Measurements from ENCODE around the gene TGFBR1.

Gene TGFBR1

GRCh38 chr9:99105152-99106043 is 485 bp downstream of the TGFBR1 start:
- in situ Hi-C loops (cut with HindIII; ENCODE audit: low sequenced_read_pairs): no loop called here

- in situ Hi-C loops (cut with HindIII; ENCODE audit: low sequenced_read_pairs): no loop called here
Measured at GRCh38 chr9:99106044-99106375, 1.1 kb downstream of the TGFBR1 start.

- in situ Hi-C loops (cut with HindIII; ENCODE audit: low sequenced_read_pairs): no loop called here
Measured at GRCh38 chr9:99107421-99107820, 2.5 kb downstream of the TGFBR1 start.

GRCh38 chr9:99108131-99108530 is 3.2 kb downstream of the TGFBR1 start:
- in situ Hi-C loops (cut with HindIII; ENCODE audit: low sequenced_read_pairs): no loop called here

GRCh38 chr9:99109522-99109921 is 4.6 kb downstream of the TGFBR1 start:
- in situ Hi-C loops (cut with HindIII; ENCODE audit: low sequenced_read_pairs): no loop called here

- in situ Hi-C loops (cut with HindIII; ENCODE audit: low sequenced_read_pairs): no loop called here
Measured at GRCh38 chr9:99112750-99113413, 8.0 kb downstream of the TGFBR1 start.

GRCh38 chr9:99113414-99114048 is 8.6 kb downstream of the TGFBR1 start:
- in situ Hi-C loops (cut with HindIII; ENCODE audit: low sequenced_read_pairs): no loop called here

- in situ Hi-C loops (cut with HindIII; ENCODE audit: low sequenced_read_pairs): no loop called here
Measured at GRCh38 chr9:99114049-99114440, 9.1 kb downstream of the TGFBR1 start.

- in situ Hi-C loops (cut with HindIII; ENCODE audit: low sequenced_read_pairs): no loop called here
Measured at GRCh38 chr9:99114846-99115500, 10.1 kb downstream of the TGFBR1 start.

GRCh38 chr9:99116003-99116411 is 11.1 kb downstream of the TGFBR1 start:
- in situ Hi-C loops (cut with HindIII; ENCODE audit: low sequenced_read_pairs): no loop called here

GRCh38 chr9:99118782-99119466 is 14.0 kb downstream of the TGFBR1 start:
- in situ Hi-C loops (cut with HindIII; ENCODE audit: low sequenced_read_pairs): no loop called here

- in situ Hi-C loops (cut with HindIII; ENCODE audit: low sequenced_read_pairs): loop anchor here (5.0 kb wide), 1 partner anchor 48 kb away; no protein-coding TSS in a partner anchor
Measured at GRCh38 chr9:99119976-99120655, 15.2 kb downstream of the TGFBR1 start.

GRCh38 chr9:99121604-99122003 is 16.7 kb downstream of the TGFBR1 start:
- in situ Hi-C loops (cut with HindIII; ENCODE audit: low sequenced_read_pairs): loop anchor here (5.0 kb wide), 1 partner anchor 49 kb away; no protein-coding TSS in a partner anchor

- in situ Hi-C loops (cut with HindIII; ENCODE audit: low sequenced_read_pairs): loop anchor here (5.0 kb wide), 1 partner anchor 52 kb away; no protein-coding TSS in a partner anchor
Measured at GRCh38 chr9:99124534-99125255, 19.8 kb downstream of the TGFBR1 start.

- in situ Hi-C loops (cut with HindIII; ENCODE audit: low sequenced_read_pairs): no loop called here
Measured at GRCh38 chr9:99125446-99125845, 20.5 kb downstream of the TGFBR1 start.

GRCh38 chr9:99126312-99126711 is 21.4 kb downstream of the TGFBR1 start:
- in situ Hi-C loops (cut with HindIII; ENCODE audit: low sequenced_read_pairs): no loop called here

GRCh38 chr9:99127356-99128132 is 22.6 kb downstream of the TGFBR1 start:
- in situ Hi-C loops (cut with HindIII; ENCODE audit: low sequenced_read_pairs): no loop called here

- in situ Hi-C loops (cut with HindIII; ENCODE audit: low sequenced_read_pairs): no loop called here
Measured at GRCh38 chr9:99128133-99128406, 23.2 kb downstream of the TGFBR1 start.

GRCh38 chr9:99129091-99129490 is 24.2 kb downstream of the TGFBR1 start:
- in situ Hi-C loops (cut with HindIII; ENCODE audit: low sequenced_read_pairs): no loop called here

Data from endothelial cell of hepatic sinusoid (primary cell).